NCI-H526 (cell line): ENCODE measurements around the gene ACSM4.

Experiments
- DNase-seq, 2 experiments: peaks; one replicate each; lab custom pipeline; 2025; lab: John Stamatoyannopoulos, UW

Gene ACSM4

DNA sequence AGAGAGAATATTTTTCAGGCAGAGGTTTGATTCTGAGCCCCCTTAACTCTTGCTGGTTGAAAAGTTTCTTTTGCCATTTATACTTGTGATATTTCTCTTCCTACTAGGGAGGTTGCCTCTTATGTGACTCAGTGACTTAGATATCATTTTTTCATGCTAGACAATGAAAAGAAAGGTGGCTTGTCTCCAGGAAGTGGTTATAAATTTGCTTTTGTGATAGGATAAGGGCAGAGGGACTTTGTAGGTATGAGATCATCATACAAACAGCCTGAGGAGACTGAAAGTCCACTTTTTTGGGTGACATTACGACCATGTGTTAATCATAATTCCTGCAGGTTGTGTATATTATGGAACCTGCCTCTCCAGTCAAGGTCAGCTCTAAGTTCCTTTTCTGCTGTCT, 35.8 kb downstream of the ACSM4 start:
- no peak for DNase-seq

DNA sequence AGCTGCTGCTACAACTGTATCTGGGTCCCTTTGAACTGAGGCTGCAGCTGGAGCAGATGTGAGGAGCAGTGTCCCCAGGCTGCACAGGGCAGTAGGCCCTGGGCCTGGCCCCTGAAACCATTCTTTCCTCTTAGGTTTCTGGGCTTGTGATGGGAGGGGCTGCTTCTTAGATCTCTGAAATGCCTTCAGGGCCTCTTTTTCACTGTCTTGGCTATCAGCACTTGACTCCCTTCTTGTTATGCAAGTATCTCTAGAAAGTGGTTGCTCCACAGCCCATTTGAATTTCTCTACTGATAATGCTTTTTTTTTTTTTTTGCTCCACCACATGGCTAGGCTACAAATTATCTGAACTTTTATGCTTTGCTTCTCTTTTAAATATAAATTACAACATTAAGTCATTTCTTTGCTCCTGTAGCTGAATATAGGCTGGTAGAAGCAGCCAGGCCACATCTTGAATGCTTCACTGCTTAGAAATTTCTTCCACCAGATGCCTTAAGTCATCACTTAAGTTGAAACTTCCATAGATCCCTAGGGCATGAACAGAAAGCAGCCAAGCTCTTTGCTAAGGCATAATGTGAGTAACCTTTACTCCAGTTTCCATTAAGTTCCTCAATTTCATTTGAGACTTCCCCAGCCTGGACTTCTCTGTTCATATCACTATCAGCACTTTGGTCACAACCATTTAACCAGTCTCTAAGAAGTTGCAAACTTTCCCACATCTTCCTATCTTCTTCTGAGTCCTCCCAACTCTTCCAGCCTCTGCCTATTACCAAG, 41.1 kb downstream of the ACSM4 start:
- DNase-seq: no peak

GRCh38 chr12:7346551-7347225, 42.8 kb downstream of the ACSM4 start:
- no peak for DNase-seq

DNA sequence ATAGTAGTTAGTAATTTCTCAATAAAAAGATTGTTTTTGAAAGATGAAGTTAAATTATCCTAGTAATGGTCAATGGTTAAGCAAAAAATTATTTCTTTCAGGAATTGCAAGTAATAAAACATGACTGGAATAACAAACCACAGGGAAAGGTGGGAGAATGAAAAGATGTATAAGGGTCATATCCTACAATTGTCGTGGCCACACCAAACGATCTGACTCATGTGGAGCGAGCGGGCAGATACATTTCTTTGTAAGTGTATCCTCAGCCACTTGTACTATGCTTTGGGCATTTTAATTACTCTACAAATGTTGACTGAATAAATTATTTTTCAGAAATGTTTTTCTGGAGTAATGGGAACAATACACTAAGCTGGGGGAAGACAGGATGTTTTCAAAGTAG, 45.5 kb downstream of the ACSM4 start:
- no peak for DNase-seq

GRCh38 chr12:7351177-7351576, 47.3 kb downstream of the ACSM4 start:
- no peak for DNase-seq

DNA sequence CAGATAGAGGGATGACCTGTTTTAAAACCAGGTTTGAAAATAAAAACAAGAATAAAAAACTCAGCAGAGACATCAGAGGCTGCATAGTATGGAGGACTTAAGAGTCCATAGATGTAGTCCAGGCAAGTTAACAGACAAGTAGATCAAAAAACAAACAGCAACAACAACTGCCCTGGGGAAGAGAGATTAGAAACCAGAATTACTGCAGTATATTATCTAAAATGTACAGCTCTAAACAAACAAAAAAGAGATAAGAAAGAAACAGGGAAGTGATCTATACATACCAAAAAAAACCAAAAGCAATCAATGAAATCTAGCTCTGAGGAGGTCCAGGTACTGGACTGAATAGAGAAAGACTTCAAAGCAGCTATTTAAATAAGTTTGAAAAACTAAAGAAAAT, 48.8 kb downstream of the ACSM4 start:
- no peak for DNase-seq

DNA sequence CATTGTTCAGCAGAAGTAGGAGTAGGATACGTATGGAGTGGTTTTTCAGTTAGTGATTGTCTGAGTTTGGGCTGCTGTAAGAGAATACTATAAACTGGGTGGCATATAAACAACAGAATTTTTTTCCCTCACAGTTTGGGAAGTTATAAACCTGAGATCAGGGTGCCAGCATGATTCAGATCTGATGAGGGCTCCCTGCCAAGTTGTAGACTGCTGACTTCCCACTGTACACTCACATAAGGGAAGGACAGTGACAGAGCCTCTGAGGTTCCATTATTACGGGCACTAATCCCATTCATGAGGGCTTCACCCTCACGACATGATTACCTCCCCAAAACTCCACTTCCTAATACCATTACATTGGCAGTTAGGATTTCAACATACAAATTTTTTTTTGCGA, 50.7 kb downstream of the ACSM4 start:
- no peak for DNase-seq

- DNase-seq: no peak
These were observed 57.4 kb downstream of the ACSM4 start for GRCh38 chr12:7361265-7361664.

- DNase-seq: no peak
These were observed 58.9 kb downstream of the ACSM4 start for GRCh38 chr12:7362734-7363133.

DNA sequence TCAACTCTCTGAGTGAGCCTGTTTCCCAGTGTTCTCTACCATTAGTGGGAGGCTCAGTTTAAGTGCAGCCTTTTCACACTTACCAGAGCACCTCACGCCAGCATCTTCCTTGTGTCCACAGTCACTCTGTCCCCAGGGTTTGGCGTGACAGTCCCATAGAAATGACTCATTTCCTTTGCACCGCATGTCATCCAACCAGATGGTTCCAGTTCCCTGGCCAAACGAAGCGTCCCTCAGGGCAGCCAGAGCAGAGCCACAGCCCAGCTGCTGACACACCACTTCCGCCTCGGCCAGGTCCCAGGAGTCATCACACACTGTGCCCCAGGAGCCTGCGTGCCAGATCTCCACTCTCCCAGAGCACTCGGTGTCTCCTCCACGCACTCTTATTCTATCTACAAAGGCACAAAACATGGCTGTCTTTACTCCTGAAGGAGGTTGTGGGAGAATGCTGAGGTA, 65.4 kb downstream of the ACSM4 start:
- DNase-seq: no peak

GRCh38 chr12:7373226-7373625, 69.4 kb downstream of the ACSM4 start:
- DNase-seq: no peak

GRCh38 chr12:7374423-7375144, 70.7 kb downstream of the ACSM4 start:
- peak; percentile 35 to 58 for DNase-seq

- no peak for DNase-seq
These were observed 71.3 kb downstream of the ACSM4 start for GRCh38 chr12:7375145-7375543.

- DNase-seq: no peak
These were observed 72.3 kb downstream of the ACSM4 start for GRCh38 chr12:7376196-7376595.
